Activated CD8-positive, alpha-beta memory T cell treated with anti-CD3 and anti-CD28 coated beads, Interleukin-2, amount 50 U/mL, for 4 hours (primary cell): ENCODE results near the gene SPEF1.
A peak's percentile ranks its signal among the peaks of the same experiment; 100 is the strongest.
"Not testable (repeated sequence)": the region's sequence is repeated elsewhere in the genome, so short reads cannot be mapped to it uniquely, and the experiment has no call there.

Experiments
- DNase-seq: peaks from one replicate; pipeline ENCODE4 v3.0.0-alpha.2; 2020

The SPEF1 gene, protein sequence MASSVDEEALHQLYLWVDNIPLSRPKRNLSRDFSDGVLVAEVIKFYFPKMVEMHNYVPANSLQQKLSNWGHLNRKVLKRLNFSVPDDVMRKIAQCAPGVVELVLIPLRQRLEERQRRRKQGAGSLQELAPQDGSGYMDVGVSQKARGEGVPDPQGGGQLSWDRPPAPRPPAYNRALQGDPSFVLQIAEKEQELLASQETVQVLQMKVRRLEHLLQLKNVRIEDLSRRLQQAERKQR

DNA sequence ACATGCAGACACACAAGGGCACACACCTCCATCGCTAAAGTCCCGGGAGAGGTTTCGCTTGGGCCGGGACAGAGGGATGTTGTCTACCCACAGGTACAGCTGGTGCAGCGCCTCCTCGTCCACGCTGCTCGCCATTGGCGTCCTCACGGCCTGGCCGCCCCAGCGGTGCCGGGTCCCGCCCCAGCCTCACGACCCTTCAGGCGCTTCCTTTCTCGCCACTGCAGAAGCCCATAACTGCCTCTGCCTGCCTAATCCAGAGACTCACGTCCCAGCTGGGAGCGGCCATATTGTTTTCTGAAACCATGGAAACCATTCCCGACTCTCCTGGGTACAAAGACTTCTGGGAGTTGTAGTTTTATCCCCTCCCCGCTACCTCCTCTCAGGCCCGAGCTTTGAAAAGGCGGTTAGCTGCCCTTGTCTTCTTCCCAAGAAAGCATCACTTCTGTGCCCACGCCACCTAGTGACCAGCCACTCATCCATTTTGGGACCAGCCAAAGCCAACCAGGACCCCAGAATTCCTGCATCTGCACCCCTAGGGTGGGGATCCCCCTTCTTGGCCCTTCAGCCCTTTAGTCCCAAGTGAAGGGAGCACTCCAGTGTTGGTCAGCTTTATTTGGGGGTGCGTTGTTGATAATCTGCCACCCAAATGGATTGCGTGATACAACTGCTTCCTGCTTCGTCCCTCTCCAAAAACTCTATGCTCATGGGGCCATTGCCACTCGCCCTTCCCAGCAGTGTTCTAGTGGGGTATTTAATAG, at the start of gene SPEF1:
SPEF1 (minus strand) TSS at position 296 of the 758 bp plus-strand sequence; CDS start at position 135, 161 bp downstream.
- DNase-seq = no peak

DNA sequence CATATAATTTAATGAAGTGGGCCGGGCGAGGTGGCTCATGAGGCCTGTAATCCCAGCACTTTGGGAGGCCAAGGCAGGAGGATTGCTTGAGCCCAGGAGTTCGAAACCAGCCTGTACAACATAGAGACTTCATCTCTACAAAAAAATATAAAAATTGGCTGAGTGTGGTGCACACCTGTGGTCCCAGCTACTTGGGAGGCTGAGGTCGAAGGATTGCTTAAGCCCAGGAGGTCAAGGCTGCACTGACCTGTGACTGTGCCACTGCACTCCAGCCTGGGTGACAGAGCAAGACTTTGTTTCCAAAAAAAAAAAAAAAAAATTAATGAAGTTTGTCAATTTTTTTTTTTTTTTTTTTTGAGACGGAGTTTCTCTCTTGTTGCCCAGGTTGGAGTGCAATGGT, 48.6 kb upstream of the SPEF1 start:
- not testable (repeated sequence) for DNase-seq

DNA sequence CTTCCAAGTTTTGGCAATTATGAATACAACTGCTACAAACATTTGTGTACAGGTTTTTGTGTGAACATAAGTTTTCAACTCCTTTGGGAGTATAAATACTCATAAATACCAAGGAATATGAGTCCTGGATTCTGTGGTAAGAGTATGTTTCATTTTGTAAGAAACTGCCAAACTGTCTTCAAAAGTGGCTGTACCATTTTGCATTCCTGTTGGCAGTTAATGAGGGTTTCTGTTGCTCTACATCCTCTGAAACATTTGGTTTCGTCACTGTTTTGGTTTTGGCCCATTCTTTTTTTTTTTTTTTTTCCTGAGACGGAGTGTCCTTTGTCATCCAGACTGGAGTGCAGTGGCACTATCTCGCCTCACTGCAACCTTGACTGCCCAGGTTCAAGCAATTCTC, 47.5 kb upstream of the SPEF1 start:
- no peak for DNase-seq

DNA sequence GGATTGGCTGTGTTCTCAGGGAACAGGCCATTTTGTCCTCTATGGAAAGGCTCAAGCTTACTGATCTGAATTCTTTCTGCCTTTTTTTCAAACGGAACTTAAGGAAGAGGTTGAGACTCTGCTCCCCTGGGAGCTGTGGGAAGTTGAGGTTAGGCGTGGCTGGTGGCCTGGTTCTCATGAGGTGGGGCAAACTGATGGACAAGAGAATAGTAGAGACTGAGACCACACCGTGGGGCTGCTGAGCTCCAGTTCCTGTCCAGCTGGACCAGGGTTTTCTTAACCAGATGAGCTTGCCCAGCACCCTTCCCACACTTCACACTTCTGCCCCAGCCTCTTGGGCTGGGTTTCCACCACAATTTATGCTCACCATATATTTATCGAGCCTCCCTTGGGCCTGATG, 45.2 kb upstream of the SPEF1 start:
- no peak for DNase-seq

DNA sequence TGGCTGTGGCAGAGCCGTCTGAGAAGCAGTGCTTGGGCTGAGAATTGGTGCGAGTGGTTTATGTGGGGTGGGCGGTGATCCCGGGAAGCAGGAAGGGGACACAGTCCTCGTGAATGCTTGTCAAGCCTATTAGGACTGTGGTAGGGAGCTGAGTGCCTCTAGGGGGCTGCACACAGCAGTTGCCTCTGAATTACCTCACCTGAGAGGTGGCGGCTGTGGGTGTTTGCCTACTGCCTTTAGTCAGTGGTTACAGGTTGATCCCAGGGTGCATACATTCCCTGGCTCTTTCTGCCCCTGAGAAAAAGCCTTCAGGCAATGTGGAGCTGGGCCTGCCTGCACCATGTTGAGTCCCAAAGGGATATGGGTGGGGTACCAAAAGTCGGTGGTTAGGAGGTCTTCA, 44.3 kb upstream of the SPEF1 start:
- no peak for DNase-seq

DNA sequence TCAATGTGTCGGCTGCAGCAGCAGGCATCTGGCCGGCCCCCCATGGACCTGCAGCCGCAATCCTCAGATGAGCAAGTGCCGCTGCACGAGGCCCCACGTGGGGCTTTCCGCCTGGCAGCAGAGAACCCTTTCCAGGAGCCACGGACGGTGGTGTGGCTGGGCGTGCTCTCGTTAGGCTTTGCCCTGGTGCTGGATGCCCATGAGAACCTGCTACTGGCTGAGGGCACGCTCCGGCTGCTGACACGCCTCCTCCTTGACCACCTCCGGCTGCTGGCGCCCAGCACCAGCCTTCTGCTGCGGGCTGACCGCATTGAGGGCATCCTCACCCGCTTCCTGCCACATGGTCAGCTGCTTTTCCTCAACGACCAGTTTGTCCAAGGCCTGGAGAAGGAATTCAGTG, 42.6 kb upstream of the SPEF1 start:
- no peak for DNase-seq

DNA sequence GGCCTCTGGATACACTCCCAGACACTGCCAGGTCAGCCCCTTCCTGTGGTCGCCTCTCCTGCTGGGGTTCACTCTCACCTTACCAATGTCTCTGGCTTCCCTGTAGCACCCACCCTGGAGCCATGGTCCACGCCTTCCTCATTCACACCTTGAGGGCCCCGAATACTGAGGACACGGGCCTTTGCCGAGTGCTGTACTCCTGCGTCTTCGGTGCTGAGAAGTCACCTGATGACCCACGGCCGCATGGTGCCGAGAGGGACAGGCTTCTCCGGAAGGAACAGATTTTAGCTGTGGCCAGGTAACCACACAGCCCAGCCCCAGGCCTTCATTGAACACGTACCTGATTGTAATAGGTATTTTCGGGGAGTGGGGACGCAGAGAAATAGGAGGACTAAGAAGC, 40.7 kb upstream of the SPEF1 start:
- DNase-seq = no peak

DNA sequence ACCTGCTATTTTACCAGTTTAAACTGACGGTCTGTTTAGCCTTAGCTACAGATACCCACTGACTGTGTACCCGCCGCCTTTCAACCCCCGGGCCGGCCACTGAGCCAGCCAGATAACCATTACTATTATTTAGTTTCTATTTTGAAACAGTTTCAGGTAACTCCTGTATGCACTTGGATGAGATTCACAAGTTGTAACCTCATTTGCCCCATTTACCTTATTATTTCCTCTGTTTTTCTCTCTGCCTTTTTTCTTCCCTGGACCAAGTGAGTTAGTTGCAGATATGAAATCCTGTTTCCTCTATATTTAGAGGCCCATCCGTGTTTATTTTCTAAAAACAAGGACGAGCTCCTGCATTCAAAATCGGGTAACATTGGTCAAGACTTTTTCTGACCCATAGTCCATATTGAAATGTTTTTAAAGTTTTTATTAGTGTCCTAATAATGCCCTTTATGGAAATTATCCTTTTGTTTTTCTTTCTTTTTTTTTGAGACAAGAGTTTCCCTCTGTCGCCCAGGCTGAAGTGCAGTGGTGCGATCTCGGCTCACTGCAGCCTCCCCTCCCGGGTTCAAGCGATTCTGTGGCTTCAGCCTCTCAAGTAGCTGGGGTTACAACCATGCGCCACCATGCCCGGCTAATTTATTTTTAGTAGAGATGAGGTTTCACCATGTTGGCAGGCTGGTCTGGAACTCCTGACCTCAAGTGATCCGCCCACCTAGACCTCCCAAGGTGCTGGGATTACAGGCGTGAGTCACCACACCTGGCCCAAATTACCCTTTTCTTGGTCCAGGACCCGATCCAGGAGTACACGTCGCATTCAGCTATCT, 39.9 kb upstream of the SPEF1 start:
- DNase-seq = no peak

DNA sequence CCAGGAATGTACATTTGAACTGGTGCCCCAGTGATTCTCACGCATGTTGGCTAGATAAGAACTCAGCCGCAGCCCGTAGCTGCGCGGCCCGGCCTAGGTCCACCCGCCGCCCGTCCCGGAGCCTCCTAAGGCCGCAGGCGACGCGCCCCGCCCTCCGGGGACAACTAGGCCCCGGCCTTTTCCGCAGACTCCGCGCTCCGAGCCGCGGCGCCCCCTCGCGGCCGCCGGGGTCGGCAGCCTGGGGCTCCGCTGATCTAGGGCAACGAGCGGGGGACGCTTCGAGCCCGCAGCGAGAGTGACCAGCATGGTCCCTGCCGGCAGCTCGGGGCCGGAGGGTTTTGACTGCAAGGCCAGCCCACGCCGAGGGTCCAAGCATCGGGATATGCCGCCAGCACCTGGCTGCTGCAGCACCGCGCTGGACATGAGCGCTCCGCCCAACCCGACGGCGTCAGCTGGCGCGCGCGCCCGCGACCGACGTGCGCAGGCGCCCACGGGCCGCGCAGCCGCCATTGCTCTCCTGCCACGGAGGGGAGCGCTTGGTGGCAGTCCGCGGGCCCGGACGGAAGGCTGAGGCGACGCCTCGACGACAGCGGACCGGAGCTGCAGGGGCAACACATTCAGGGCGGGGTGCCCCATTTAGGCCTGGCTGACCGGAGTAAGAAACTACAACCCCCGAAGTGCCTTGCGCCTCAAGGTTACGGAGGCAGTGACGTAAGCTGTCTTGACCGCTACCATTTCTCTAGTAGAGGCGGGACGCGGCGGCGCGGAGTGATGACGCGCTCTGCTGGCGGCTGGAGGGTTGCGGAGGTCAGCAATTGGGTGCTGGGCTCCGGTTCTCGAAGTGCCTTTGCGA, 39.0 kb upstream of the SPEF1 start, which contains the start of gene AP5S1:
AP5S1 (plus strand) TSS at position 500 of the 853 bp plus-strand sequence. CDS start 1,571 bp downstream, outside the sequence.
- peak; percentile 90 for DNase-seq

DNA sequence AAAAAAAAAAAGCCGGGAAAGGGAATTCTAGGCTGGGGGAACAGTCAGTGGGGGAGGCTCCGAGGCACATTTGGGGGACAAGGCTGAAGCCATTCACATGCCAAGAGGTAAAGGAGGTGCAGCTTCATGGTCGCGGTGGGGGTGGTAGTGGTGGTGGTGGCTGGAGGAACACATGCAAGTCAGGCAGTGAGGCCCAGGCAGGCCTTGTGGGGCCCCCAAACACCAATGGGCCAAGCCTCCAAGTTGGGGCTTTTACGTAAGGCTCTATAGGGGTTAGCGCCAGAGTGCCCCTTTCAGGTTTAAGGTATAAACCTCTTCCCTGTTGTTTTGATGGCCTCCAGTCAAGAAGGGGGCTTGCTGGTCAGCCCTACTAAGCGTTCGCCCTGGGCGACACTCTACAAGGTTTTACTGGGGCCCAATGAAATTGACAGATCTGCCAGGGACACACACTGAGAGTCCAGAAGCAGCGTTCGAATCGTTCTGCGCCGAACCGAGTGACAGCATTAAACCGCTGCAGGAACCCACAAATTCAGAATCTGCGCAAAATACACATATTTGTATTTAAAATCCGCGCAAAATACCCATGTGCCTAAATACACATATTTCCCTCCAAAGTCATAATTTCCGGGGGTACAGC, 38.3 kb upstream of the SPEF1 start:
- no peak for DNase-seq

DNA sequence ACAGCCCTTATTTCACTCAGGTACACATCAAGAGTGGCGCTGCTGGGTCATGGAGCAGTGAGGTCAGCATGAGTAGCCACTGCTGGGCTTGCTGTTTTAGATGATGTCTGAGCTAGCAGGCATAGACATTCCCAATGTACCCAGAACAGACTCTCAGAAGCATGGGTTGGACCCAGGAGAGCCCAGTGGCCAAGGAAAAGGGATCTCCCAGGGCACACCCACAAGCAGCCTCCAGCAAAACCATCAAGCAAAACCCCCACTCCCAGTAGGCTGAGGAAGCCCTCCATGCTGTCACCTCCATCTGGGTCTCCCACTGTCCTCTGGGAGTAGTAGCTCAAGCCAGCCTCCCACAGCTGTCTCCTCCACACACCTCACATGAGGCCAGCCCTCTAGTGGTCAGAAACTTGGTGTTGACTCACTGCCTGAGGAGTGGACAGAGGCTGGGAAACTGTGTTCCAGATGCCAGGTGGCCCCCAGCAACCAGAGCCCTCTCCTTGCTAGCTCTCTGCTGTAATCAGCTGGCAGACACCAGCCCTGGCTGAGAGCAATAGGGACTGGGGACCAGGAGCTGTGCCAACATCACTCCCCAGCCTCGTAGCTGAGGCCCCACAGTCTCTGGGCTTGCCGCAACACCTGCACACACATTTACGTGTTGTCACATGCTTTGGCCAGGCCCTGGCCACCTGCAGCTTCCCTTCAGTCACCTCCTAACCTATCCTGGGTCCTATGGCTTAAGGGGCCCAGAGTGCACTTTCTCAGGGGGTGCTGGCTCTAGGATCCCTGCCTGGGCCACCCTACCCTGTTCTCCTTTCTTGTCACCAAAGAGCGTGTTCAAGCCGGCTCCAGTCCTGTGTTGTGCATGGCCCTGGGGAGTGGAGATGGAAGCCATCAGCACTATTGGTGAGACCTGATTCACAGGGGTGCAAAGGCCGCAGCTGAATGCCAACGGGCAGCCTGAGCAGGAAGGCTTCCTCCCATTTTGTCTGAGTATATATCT, 37.2 kb upstream of the SPEF1 start:
- DNase-seq = no peak

DNA sequence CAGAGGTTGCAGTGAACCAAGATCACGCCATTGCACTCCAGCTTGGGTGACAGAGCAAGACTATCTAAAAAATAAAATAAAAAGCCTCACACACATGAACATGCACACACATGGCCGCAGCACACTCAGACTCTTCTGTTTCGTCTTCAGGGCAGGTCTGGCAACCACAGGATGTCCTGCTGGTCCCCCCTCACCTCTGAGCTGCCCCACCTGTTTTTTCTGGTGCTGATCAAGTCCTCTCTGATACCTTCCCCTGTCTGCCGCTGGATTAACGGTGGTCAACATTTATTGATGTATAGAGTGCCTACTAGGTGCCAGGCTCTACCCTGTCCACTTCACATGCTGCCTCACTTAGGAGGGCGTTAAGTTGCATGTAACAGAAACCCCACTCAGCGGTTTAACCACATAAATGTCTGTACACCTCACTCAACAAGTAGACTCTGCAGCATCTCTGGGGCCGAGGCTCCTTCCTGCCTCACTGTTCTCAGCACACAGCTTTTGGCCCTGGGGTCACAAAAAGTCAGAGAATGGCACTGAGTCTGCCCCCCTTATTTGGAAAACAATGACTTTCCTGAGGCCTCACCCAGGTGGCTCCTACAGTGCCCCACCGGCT, 34.6 kb upstream of the SPEF1 start:
- peak; percentile 50 for DNase-seq

DNA sequence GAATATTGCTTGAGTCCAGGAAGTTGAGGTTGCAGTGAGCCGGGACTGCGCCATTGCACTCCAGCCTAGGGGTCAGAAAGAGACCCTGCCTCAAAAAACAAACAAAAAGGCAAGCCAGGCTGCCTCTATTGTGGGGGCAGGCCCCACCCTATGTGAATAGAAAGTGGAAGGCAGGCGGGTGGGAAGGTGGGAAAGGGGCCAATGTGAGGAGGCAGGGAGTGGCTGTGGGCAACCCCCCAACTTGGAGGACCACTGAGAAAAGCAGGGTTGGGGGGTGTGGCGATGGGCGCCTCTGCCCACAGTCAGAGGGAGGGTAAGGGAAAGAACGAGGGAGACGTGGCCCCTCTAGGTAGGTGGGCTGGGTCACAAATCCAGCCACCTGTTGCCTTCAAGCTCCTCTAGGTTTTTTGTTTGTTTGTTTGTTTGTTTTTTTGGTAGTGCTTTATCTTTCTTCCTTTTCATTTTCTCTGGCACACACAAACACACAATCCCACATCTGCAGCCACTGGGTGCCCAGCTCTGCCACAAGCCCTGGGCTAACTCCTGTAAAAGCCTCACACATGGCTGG, 33.8 kb upstream of the SPEF1 start:
- DNase-seq = no peak

DNA sequence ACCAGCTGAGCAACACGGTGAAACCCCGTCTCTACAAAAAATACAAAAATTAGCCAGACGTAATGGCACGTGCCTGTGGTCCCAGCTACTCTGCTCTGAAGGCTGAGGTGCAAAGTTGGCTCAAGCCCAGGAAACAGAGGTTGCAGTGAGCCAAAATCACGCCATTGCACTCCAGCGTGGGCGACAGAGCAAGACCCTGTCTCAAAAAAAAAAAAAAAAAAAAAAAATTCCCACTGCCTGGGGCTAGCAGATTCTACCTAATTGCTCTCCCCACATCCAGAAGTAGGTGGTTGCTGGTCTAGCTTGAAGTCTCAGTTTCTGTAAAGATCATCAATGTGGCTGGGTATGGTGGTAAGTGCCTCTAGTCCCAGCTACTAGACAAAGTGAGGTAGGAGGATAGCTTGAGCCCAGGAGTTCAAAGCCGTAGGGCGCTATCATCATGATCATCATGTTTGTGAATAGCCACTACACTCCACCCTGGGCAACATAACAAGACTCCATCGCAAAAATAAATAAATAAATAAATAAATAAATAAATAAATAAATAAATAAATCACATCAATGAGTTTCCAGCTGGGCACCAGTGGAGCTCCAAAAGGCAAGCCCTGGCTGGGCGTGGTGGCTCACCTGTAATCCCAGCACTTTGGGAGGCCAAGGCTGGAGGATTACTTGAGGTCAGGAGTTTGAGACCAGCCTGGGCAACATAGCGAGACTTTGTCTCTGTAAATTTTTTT, 32.8 kb upstream of the SPEF1 start:
- DNase-seq = no peak

DNA sequence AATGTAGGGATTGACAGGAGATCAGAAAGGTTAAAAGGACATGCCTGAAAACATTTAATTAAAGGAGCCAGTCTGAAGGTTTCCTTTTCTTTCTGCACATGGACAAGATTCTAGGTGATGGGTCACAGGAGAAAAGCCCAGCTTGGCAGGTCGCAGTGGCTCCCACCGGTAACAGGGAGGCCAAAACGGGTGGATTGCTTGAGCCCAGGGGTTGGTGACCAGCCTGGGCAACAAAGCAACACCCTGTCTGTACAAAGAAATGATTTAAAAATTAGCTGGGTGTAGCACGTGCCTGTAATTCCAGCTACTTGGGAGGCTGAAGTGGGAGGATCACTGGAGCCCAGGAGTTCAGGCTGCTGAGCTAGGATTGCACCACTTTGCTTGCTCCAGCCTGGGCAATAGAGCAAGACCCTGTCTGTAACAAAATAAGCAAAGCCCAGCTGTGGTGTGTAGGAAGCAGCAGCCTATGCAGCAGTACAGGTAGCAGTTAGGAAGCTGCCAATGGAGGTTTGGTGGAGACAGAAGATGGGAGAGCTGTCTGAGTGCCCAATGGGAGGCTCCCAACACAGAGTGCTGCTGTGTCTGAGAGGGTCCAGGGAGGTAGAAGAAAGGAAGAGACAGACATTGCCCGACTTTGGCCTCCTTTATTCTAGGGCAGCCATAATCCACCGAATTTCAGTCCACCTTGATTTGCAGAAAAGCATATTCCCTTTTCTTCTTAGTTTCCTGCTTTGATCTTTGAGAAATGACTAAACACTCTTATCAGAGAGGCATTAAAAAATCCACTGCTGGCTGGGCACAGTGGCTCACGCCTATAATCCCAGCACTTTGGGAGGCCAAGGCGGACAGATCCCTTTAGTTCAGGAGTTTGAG, 32.0 kb upstream of the SPEF1 start:
- DNase-seq = no peak

DNA sequence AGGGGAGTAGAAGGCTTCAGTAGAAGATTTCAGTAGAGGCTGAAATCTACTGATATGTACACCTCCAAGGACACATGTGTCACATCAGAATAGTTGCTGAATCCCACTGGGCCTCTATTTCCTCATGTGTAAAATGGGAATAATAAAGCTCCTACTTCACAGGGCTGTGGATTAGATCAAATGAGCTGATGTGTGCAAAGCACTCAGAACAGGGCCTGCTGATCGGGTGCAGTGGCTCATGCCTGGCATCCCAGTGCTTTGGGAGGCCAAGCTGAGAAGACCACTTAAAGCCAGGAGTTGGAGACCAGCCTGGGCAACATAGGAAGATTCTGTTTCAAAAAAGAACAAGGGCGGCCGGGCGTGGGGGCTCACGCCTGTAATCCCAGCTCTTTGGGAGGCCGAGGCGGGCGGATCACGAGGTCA, 31.0 kb upstream of the SPEF1 start:
- DNase-seq = no peak

DNA sequence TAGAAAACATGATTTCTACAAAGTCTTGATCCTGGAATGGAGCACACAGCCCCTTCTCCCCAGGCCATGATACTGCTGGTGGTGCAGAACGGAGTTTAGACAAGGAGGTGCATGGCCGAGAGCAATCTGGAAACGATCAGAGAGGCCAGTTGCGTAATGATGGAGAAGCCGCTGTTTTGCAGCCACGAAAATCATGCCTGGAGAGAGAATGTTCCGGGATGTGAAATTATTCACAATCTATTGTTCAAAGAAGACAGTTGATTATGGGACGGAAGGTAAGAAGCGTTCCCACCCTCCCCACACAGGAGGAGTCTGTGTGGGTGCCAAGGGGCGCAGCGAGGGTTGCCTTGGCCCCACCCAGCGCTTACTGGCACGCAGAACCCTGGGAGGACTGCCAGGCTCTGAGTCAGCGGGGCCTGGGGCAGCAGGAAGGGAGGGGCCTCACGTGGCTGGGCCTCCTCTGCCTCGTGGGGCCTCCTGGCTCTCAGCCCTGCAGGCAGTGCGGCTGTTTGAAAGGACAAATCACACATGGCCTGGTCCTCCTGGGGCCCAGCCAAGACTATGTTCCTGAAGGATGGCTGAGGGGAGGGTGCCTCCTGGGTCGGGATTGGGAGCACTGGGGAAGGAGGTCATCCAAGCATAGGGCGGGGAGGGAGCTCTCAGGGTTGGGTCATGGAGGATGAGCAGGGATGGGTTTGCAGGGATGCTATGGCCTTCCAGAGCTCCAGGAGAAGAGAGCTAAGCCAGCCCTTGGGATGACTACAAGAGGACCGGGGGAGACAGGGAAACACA, 30.4 kb upstream of the SPEF1 start:
- peak; percentile 93 for DNase-seq
